Activated CD8-positive, alpha-beta T cell treated with anti-CD3 and anti-CD28 coated beads, Interleukin-2, amount 10 ng/mL, durations not matched to agents 7 days and 5 days (primary cell): ENCODE measurements around the gene NKAIN2. TPM values are rescaled to one million over a fixed set of nuclear protein-coding genes. Genes with fewer than 3 reads are reported as not detected.

Source experiments
- ATAC-seq: fragments of 150-1000 bp; cut with Tn5 transposase; one replicate; pipeline ENCODE4 v1.10.0; 2021; ENCODE audit warnings: moderate library complexity
- CTCF ChIA-PET: fragments of 350-600 bp; sonication (Branson Sonifier 250); formaldehyde crosslinking; loops from one replicate; lab custom pipeline; 2021; ENCODE audit warnings: antibody characterized with exemption; lab: Charles Lee
- POLR2A ChIA-PET: fragments of 350-600 bp; sonication (Branson Sonifier 250); formaldehyde crosslinking; loops from one replicate; lab custom pipeline; 2021; ENCODE audit warnings: antibody characterized with exemption; lab: Charles Lee
- DNase-seq: peaks from one replicate; pipeline ENCODE4 v3.0.0-alpha.2; 2020
- H3K27ac Mint-ChIP-seq: one replicate; pipeline ENCODE4 v1.8.0; 2021; ENCODE audit warnings: mild to moderate bottlenecking, mixed read lengths
- H3K27me3 Mint-ChIP-seq: one replicate; pipeline ENCODE4 v1.8.0; 2021; ENCODE audit warnings: low read depth, mixed read lengths
- H3K36me3 Mint-ChIP-seq: one replicate; pipeline ENCODE4 v1.8.0; 2021; ENCODE audit warnings: low read depth, mixed read lengths
- H3K4me1 Mint-ChIP-seq: one replicate; pipeline ENCODE4 v1.8.0; 2021; ENCODE audit warnings: low read depth, mixed read lengths
- H3K4me3 Mint-ChIP-seq: one replicate; pipeline ENCODE4 v1.8.0; 2021; ENCODE audit warnings: mild to moderate bottlenecking, mixed read lengths
- H3K9me3 Mint-ChIP-seq: one replicate; pipeline ENCODE4 v1.8.0; 2022; ENCODE audit warnings: mixed read lengths; ENCODE audit not compliant: insufficient read depth
- total RNA-seq, 2 experiments: library from RNA; stranded (reverse); gene quantifications; one replicate each; pipeline ENCODE4 v1.2.3, GENCODE V29; 2021

Gene NKAIN2
- total RNA-seq, 2 experiments from 2014 or later: not detected

DNA sequence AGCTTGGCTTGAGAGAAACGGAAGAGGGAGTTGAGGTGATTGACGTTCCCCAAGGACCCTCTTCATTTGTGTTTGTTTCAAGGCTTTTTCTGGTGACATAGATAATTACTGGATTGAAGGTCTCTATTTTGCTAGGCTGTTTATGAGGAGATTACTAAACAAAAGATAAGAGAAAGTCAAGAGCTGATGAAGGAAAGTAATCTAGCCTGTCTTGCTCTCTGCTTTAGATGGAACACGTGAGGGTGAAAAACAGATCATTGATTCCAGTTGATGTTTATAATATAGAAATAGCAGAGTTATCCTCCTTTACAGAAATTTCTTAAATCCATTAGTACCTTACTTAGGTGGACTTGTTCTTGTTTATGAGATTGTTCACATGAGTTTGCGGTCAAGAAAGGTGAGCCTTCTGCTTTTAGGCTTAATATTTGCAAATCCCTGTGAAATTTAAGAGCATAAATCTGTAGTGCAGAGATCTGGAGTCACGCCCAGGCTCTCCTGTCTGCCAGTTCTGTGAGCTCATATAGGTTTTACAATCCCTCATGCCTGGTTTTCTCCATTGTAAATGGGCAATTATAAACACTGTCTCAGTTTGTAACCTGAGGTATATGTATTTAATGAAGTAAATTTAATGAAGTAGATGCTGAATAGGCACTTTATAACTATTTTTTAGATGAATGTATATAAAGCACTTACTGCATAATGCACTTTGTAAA is 272.8 kb downstream of the NKAIN2 start:
- Mint-ChIP-seq H3K9me3 (no peaks in the 10 kb centered on the region), H3K36me3 (no peaks in the 10 kb centered on the region), H3K4me3 (no peak overlapping the region), H3K27ac (no peak overlapping the region), H3K4me1 (no peaks in the 10 kb centered on the region), H3K27me3 (no peaks in the 10 kb centered on the region)
- ATAC-seq (no peak), DNase-seq (no peak)
- POLR2A ChIA-PET: no interaction called here
- CTCF ChIA-PET: no interaction called here

- Mint-ChIP-seq H3K4me1 (no peaks in the 10 kb centered on the region), H3K27ac (no peak overlapping the region), H3K27me3 (no peaks in the 10 kb centered on the region), H3K36me3 (no peaks in the 10 kb centered on the region), H3K9me3 (no peaks in the 10 kb centered on the region), H3K4me3 (no peak overlapping the region)
- DNase-seq (no peak), ATAC-seq (no peak)
- ChIA-PET POLR2A (no interaction called here), CTCF (no interaction called here)
Measured at GRCh38 chr6:124078169-124078568, 274.5 kb downstream of the NKAIN2 start.

DNA sequence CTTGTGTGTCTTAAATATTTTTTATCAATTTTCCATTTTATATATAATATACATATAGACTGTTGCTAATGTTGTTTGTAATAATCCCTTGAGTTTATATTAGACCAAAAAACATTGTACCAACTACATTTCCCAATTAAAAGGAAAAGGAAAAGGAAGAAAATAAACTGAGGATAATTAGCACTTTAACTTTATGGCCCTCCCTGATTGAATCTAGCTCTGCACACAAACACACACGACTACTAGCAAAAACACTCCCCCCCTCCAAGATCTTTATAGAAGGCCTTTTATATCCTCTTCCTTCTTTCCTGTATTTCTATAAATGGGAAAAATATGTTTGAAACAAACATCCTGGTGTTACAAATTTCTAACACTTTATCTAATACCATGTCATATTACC is 276.8 kb downstream of the NKAIN2 start:
- ATAC-seq (no peak), DNase-seq (no peak)
- Mint-ChIP-seq H3K27me3 (no peaks in the 10 kb centered on the region), H3K4me1 (no peaks in the 10 kb centered on the region), H3K4me3 (no peak overlapping the region), H3K36me3 (no peaks in the 10 kb centered on the region), H3K9me3 (no peaks in the 10 kb centered on the region), H3K27ac (no peak overlapping the region)
- POLR2A ChIA-PET: no interaction called here
- CTCF ChIA-PET: no interaction called here

DNA sequence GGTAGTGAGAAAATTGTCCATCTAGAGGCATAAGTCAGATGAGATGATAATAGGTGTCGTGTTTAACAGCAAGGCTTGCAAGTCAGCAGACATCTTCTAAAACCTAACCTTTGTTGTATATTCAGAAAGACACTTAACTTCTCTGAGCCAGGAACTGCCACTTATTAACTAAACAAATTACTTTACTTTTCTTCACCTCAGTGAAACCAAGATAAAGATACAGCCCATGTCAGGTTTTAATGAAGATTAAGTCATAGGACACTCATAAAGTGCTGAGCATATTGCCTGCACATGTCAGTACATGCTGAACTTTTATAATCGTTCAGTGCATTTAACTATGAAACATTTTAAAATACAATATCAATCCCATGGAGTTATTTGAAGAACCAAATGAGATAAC is 286.8 kb downstream of the NKAIN2 start:
- Mint-ChIP-seq H3K4me1 (no peaks in the 10 kb centered on the region), H3K27me3 (no peaks in the 10 kb centered on the region), H3K9me3 (no peaks in the 10 kb centered on the region), H3K27ac (no peak overlapping the region), H3K4me3 (no peak overlapping the region), H3K36me3 (no peaks in the 10 kb centered on the region)
- ATAC-seq (no peak), DNase-seq (no peak)
- POLR2A ChIA-PET: no interaction called here
- CTCF ChIA-PET: no interaction called here

DNA sequence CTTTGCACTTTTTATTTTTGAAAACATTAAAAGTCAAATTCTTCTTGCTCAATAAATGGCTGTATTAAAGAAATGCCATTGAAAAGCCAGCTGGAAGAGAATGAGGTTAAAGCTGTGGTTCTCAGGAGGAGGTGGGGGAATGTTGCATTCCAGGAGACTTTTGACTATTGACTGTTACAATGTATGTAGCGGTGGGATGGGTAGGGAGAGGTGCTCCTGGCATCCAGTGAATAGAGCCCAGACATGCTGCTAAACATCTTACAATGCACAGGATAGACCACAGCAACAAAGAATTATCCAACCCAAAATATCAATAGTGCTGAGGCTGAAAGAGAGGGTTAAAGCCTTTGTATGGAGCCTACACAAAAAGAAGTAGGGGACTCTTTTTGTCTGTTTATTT is 295.9 kb downstream of the NKAIN2 start:
- no peaks in the 10 kb centered on the region for H3K36me3 Mint-ChIP-seq
- no peaks in the 10 kb centered on the region for H3K27me3 Mint-ChIP-seq
- no peak overlapping the region for H3K4me3 Mint-ChIP-seq
- no peaks in the 10 kb centered on the region for H3K4me1 Mint-ChIP-seq
- DNase-seq (no peak), ATAC-seq (no peak)
- H3K27ac Mint-ChIP-seq: no peak overlapping the region
- H3K9me3 Mint-ChIP-seq: peaks cover 8% of the 10 kb centered on the region
- ChIA-PET CTCF (no interaction called here), POLR2A (no interaction called here)

GRCh38 chr6:124110514-124110913 is 306.8 kb downstream of the NKAIN2 start:
- Mint-ChIP-seq H3K27me3 (no peaks in the 10 kb centered on the region), H3K4me3 (no peak overlapping the region), H3K4me1 (no peaks in the 10 kb centered on the region), H3K9me3 (peaks cover 19% of the 10 kb centered on the region), H3K36me3 (no peaks in the 10 kb centered on the region), H3K27ac (no peak overlapping the region)
- DNase-seq (no peak), ATAC-seq (no peak)
- CTCF ChIA-PET: no interaction called here
- POLR2A ChIA-PET: no interaction called here

DNA sequence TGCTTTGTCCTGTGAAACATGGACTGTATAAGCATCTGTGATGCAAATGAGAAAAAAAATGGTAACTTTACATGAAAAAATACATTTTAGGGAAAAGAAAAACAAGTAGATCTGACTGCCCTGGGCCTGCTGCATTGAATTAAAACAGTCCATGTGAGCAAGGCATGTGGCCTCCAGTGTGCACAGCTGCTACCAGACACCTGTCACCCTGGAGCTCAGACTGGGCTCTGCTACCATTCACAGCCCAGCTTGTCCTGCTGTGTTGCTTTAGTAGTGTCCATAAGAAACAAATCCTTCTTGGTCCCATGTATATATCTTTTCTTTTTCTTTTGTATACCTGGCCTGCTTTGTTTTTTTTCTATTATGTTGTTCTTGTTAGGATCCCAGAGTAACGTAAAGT is 315.9 kb downstream of the NKAIN2 start:
- Mint-ChIP-seq H3K27ac (no peak overlapping the region), H3K36me3 (no peaks in the 10 kb centered on the region), H3K4me1 (no peaks in the 10 kb centered on the region), H3K27me3 (no peaks in the 10 kb centered on the region), H3K9me3 (no peaks in the 10 kb centered on the region), H3K4me3 (no peak overlapping the region)
- ATAC-seq (no peak), DNase-seq (no peak)
- CTCF ChIA-PET: no interaction called here
- POLR2A ChIA-PET: no interaction called here

DNA sequence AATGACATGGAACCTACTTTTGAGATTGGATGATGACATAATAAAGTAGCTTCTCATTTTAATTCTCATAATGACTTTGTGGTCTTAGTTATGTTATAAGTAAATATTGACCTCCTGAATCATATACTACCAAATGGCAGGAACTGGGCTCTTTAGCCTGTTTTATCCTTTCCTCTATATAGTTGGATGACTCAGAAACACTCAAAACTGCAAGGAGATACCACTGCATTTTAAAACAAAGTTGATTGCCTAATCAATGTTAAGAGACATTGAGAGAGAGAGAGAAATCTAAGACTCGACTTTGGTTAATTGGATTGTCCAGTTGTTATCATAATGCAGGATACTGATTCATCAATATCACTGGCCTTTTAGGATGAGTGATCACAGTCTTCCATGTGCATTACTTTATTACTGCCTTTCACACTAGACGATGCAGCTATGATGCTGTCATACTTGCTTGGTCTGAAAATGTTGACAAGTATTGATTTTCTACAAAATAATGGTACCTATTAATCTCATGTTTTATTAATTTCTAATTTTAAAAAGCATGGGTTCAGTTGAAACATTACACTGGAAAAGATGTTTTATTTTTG is 320.0 kb downstream of the NKAIN2 start:
- H3K4me3 Mint-ChIP-seq: no peak overlapping the region
- H3K27ac Mint-ChIP-seq: no peak overlapping the region
- no peaks in the 10 kb centered on the region for H3K36me3 Mint-ChIP-seq
- no peaks in the 10 kb centered on the region for H3K27me3 Mint-ChIP-seq
- ChIA-PET CTCF (no interaction called here), POLR2A (no interaction called here)
- no peaks in the 10 kb centered on the region for H3K4me1 Mint-ChIP-seq
- ATAC-seq (no peak), DNase-seq (no peak)
- no peaks in the 10 kb centered on the region for H3K9me3 Mint-ChIP-seq

DNA sequence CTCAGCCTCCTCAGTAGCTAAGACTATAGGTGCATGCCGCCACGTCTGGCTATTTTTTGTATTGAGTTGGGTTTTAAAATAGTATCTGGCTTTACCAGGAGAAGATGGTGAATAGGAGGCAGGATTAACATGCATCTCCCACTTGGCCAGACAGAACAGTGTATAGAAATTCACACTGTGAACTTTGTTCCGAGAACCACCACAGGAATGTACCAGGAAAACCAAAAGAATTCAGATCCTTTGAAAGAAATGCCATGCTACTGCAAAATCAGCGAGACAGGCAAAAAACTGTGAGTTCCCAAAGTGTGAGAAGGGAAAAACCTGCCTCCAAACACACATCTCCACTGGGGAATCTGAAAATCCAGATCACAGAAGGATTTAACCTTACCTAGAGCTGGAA is 327.6 kb downstream of the NKAIN2 start:
- H3K27me3 Mint-ChIP-seq: no peaks in the 10 kb centered on the region
- H3K27ac Mint-ChIP-seq: no peak overlapping the region
- CTCF ChIA-PET: no interaction called here
- H3K4me1 Mint-ChIP-seq: no peaks in the 10 kb centered on the region
- H3K9me3 Mint-ChIP-seq: peaks cover 8% of the 10 kb centered on the region
- ATAC-seq (no peak), DNase-seq (no peak)
- POLR2A ChIA-PET: no interaction called here
- no peaks in the 10 kb centered on the region for H3K36me3 Mint-ChIP-seq
- no peak overlapping the region for H3K4me3 Mint-ChIP-seq

DNA sequence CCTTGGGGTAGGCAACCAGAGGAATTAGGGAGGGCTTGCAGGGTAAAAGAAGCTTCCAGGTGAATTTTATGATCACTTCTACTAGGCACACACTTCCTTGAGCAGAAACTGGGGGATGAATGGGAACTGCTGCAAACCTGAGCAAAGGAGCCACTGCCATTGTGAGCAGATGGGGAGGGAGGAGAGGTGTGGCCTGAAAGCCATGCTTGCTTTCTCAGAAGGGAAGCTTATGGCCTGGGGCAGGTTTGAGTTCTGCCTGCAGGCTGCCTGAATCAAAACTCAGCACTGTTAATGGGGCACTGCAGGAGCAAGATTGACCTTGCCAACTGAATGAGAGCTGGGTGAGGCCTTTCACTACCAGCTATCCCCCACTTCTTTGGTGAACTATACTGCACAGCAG is 328.1 kb downstream of the NKAIN2 start:
- Mint-ChIP-seq H3K27me3 (no peaks in the 10 kb centered on the region), H3K27ac (no peak overlapping the region), H3K4me3 (no peak overlapping the region), H3K9me3 (peaks cover 8% of the 10 kb centered on the region), H3K36me3 (no peaks in the 10 kb centered on the region), H3K4me1 (no peaks in the 10 kb centered on the region)
- no peak for ATAC-seq
- DNase-seq: no peak
- POLR2A ChIA-PET: no interaction called here
- CTCF ChIA-PET: no interaction called here

DNA sequence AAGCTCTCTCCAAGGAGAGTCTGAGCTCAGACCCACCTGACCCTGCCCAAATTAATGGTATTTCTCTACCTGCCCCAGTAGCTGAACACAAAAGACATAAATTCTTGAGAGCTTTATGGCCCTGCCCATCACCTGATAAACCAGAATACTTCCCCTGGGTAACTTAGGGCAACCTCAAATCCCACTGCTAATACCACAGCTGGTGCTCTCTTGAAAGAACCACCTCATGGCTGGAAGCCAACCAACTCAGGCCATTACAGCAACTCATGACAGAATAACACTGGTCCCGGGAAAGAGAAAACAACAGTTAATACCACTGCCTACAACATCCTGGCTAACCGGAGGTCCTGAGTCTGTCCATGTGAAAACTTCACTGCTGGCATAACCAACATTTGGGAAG is 328.6 kb downstream of the NKAIN2 start:
- Mint-ChIP-seq H3K27ac (no peak overlapping the region), H3K9me3 (peaks cover 8% of the 10 kb centered on the region), H3K4me1 (no peaks in the 10 kb centered on the region), H3K4me3 (no peak overlapping the region), H3K36me3 (no peaks in the 10 kb centered on the region), H3K27me3 (no peaks in the 10 kb centered on the region)
- ChIA-PET CTCF (no interaction called here), POLR2A (no interaction called here)
- ATAC-seq (no peak), DNase-seq (no peak)

DNA sequence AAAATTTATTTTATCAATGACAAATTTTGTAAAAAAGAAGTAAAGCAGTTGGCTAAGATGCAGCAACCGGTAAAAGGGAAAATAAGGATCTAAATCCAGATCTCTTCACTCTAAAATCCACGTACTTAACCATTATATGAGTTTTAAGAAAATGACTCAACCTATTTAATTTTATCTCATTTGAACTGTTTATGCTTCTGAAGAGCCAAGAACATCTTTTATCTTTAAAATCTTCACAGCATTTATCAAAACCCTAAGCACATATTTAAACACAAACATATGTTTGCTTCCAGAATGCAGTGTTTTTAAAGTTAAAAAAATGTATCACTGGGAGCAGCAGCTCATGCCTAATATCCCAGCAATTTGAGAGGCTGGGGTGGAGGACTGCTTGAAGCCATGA is 339.2 kb downstream of the NKAIN2 start:
- Mint-ChIP-seq H3K4me1 (no peaks in the 10 kb centered on the region), H3K9me3 (no peaks in the 10 kb centered on the region), H3K4me3 (no peak overlapping the region), H3K36me3 (no peaks in the 10 kb centered on the region), H3K27me3 (no peaks in the 10 kb centered on the region), H3K27ac (no peak overlapping the region)
- CTCF ChIA-PET: no interaction called here
- POLR2A ChIA-PET: no interaction called here
- ATAC-seq (no peak), DNase-seq (no peak)

DNA sequence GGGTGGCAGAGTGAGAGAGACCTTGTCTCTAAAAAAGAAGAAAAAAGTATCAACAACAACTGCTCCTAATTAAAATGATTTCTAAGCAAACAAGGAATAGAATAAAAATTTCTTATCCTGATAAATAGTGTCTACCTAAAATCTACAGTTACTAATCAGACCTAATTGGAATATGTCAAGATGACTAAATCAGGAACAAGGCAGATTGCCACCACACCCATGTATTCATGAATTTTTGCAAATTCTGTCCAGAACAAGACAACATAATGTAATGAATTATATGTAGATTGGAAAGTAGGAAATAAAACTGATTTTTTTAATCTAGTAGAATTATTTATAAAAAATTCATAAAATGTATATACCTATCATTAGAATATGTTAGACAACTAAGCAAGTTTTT is 339.8 kb downstream of the NKAIN2 start:
- H3K9me3 Mint-ChIP-seq: no peaks in the 10 kb centered on the region
- ChIA-PET POLR2A (no interaction called here), CTCF (no interaction called here)
- H3K36me3 Mint-ChIP-seq: no peaks in the 10 kb centered on the region
- DNase-seq: no peak
- no peaks in the 10 kb centered on the region for H3K27me3 Mint-ChIP-seq
- no peak overlapping the region for H3K27ac Mint-ChIP-seq
- no peaks in the 10 kb centered on the region for H3K4me1 Mint-ChIP-seq
- H3K4me3 Mint-ChIP-seq: no peak overlapping the region
- no peak for ATAC-seq
